NCI-H1105 (cell line): ENCODE measurements around the gene MGAT1.
"Not testable (repeated sequence)": the region's sequence is repeated elsewhere in the genome, so short reads cannot be mapped to it uniquely, and the experiment has no call there.

Source experiments
- DNase-seq: peaks from one replicate; lab custom pipeline; 2025; lab: John Stamatoyannopoulos, UW

Gene MGAT1

GRCh38 chr5:180804129-180804618, 1.6 kb upstream of the MGAT1 start:
- DNase-seq, result no peak

DNA sequence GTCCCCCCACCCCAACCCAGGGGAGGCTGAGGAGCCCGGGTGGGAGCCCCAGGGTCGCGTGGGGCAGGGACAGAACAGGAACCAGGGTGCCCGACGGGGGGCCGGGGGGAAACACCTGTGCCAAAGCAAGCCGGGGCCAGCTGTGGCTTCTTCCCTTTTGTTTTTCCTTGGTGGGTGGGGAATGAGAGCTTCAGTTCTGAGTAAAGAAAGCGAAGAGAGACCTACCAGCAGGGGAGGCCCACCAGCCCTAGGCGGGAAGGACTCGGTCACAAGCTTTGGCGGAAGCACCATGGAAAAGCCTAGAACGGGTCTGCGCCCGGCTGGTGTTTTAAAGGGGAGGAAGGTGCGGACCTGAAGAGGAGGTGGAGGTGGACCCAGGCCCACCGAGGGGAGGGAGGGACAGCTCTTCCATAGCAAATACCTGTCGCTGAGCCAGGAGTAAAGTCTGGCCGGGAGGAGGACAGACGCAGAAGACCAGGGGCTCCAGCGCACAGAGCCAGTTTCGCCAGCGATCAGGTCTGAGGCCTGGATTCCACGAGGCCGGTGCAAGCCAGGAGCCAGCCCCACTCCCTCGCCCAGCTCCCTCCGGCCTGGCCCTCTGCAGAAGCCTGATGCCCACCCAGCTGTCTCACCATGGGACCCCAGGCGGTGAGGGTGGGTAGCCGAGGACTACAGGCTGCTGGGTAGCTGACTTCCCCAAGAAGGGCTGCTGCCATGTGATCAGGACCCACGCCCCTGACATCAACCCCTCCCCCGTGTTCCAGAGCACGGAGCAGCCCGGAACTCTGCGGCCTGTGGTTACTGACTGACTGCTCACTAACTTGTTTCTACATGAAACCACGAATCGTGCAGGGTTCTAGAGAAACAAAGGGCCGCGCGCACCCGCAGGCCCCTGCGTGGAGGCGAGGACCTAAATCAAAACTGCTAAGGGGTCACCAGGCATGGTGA, 849 bp upstream of the MGAT1 start:
- DNase-seq, result no peak

GRCh38 chr5:180801596-180802324, 846 bp downstream of the MGAT1 start:
- DNase-seq, result no peak

- no peak for DNase-seq
Measured at GRCh38 chr5:180799902-180800801, 2.5 kb downstream of the MGAT1 start.

DNA sequence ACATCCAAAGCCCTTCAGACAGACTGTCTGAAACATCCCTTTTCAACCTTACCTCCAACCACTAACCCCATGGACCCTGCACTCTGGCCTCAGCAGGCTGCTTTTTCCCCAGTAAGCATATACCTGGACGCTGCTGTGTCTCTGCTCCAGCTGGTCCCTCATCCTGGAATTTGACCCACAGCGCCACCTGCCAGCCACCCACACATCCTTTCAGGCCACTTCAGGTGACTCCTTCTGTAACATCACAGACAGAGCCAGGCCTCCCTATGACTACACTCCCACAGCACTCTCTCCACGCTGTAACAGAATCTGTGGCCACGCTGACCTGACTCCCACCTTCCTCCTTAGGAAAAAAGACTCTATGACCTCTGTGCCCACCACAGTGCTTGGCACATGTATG, 3.4 kb downstream of the MGAT1 start:
- DNase-seq, result no peak

GRCh38 chr5:180798193-180798592, 4.4 kb downstream of the MGAT1 start:
- DNase-seq, result no peak

DNA sequence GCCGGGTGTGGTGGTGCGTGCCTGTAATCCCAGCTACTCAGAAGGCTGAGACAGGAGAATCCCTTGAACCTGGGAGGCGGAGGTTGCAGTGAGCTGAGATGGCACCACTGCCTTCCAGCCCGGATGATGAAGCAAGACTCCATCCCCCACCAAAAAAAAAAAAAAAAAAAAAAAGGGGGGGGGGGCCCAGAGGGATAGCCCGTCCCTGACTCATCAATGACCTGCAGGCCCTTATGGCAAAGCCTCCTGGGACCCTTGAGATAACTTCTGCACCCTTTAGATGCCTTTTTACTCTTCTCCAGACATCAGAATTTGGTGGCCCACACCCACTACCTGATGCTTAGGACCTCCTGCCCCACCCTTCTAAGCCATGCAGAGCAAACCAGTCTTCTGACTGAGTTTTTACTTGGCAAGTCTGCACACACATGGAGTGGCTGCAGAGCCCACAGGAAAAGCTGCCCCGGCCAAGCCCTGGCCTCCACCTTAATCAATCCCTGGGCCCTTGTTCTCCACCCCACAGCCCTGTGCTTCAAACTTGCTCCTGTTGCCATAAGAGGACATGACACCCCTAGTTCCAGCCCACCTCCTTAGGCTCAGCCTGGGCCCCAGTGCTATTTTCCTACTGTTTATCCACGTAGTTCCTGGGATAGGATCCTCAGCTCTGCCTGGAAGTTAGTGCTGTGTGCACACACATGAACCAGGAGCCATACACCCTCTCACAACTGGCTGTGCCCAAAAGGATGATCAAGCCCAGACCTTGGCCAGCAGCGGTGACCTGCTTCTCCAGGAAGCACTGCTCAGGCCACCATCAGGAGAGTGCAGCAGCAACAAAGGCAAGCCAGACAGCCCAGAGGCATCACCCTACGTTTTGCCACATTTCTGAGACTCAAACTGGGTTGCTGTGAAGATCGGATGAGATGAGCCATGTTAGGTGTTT, 5.1 kb downstream of the MGAT1 start:
- DNase-seq, result no peak

DNA sequence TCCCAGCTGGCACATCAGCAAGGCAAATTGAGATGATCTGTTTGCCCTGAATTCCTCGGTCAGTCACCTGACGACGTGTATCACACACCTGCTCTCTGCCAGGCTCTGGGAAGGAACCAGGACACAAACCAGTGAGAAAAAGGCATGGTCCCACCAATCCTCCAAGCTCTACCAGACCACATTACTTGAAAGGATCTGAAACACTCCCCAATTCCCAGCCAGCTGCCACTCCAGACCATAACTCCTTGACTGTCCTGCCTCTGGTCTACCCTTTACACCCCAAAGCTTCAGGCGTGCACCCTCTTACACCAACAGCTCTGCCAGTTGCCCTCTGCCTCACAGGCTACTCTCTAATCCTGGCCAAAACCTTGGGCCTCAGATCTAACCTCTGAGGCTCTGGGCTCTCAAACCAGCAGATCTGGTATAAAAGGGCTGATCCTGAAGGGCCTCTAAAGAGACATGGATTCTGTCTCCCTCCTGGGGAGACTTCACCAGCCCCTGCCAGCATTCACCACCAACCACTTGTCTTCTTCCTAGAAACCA, 6.8 kb downstream of the MGAT1 start:
- DNase-seq, result no peak

DNA sequence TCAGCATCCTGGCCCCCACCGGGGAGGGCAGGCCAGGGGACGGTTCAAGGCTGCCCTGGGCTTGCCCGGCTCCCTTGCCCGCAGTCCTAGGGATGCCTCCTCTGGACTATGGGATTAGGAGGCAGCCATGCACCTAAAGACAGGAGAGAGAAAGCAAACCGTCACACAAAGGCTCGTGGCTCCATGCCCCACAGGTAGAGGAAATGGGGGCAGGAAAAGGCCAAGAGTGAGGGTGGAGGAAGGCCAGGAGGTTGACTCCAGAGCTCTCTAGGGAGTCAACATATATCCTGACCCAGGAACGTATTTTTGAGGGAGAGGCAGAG, 9.7 kb downstream of the MGAT1 start:
- DNase-seq, result no peak

GRCh38 chr5:180792287-180792964, 10.2 kb downstream of the MGAT1 start:
- no peak for DNase-seq

DNA sequence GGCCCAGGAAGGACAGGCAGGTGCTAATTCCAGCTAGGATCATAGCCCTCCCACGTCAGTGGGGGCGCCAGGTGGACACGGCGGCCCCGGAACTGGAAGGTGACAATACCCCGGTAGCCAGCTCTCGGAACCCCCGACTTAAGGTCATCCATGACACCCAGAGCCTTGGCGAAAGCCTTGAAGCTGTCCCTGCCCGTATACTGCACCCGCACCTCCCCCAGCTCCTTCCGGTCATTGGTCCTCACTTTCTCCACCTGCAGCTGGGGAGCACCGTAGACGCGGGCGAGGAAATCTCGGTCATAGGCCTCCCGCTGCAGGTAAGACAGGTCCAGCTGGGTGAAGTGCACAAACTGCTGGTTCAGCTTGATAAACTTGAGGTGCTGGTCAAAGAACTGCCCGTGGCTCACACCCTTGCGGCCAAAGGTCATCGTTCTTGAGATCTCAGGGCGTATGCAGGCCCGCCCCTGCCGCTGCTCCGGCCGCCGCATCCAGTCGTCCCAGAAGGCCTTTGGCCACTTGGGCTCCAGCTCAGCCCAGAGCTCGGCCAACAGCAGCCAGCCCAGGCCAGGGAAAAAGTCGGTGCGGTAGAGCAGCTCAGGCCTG, 10.9 kb downstream of the MGAT1 start:
- no peak for DNase-seq

DNA sequence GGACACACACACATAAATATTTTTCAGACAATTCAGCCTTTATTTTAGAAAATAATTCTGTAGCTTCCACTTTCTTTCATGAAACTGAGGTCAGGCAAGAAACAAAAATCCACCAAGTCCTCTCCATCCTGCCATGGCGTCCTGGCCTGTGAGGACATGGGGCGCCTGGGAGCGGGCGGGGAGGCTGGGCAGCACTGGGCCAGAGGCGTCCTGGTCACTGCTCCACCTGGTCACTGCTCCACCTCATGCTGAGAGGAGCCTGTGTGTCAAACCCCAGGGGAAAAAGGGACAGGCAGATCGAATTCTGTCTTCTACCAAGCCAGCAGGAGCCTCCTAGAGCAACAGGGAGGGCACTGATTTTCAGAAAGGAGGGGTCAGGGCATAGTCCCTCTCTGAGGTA, 12.1 kb downstream of the MGAT1 start:
- DNase-seq, result no peak

GRCh38 chr5:180790020-180790419, 12.6 kb downstream of the MGAT1 start:
- DNase-seq, result no peak

GRCh38 chr5:180788651-180789410, 13.8 kb downstream of the MGAT1 start:
- DNase-seq, result not testable (repeated sequence)

DNA sequence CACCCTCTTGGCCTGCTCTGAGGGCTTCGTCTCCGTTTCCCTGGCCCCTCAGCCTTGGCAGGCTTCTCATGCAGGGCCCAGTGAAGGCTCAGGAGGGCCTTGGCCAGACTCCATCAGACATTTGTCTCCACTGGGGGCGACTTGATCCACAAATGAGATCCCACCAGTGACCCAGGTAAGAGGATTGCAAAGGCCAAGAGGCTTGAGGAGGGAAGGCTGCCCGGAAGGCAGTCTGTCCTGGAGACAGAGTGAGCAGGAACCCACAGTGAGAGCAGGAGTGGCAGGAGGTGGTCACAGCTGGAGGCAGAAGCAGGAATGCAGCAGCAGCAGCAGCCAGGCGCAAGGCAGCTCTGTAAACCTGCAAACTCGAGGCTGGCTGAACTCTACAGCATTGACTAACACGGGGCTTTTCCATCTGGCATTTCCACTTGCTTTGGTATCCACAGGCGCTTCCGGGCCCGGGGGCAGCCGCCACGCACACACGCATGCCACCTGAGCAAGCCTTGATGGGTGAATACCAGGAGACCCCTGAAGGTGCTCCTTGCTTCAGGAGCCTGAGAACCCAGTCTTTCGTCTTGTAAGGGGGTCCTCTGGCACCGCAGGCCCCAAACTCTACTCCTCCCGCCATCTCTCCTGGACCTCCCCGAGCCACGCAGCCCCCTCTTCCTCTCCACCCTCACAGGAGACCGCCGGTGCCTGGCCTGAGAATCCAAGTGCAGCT, 14.7 kb downstream of the MGAT1 start:
- no peak for DNase-seq

GRCh38 chr5:180786531-180787398, 15.8 kb downstream of the MGAT1 start:
- DNase-seq, result no peak

DNA sequence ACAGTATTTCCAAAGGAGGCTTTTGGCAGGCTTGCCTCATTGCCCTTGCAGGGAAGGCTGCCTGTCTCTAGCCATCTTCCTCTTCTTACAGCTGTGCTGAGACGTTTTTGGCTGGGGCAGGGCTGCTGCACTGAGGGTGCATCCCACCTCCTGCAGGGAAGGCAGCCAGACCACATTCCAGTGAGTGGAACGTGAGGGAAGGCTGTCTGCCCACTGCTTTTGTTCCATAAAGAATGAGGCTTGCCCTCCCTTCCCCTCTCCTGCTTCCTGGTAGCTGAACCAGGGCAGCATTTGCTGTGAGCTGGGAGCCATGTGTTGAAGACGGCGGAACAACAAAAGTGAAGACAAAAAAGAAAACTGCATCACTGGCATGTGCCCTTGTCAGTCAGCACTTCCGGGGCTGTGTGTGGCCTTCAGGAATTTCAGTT, 16.8 kb downstream of the MGAT1 start:
- DNase-seq, result no peak
